Adipose tissue (tissue), 3 donors: Measurements from ENCODE around the gene FBXO42. TPM values are rescaled to one million over a fixed set of nuclear protein-coding genes. Genes with fewer than 3 reads are reported as not detected.
"Not testable (repeated sequence)": the region's sequence is repeated elsewhere in the genome, so short reads cannot be mapped to it uniquely, and the experiment has no call there.

Experiments
- H3K27ac ChIP-seq: one replicate; pipeline ENCODE4 v1.5.1; 2013; ENCODE audit warnings: low read depth, low read length
- WGBS, 3 donors: extraction: QIAGEN DNeasy Blood & Tissue Kit; methylation state at CpG; one replicate each; pipeline ENCODE4 v1.1.7; 2013; 5-methylcytosine and 5-hydroxymethylcytosine counted together
- polyA plus RNA-seq, 3 donors: library from polyadenylated mRNA; stranded (reverse); fragments of 200-250 nt; gene quantifications; one replicate each; pipeline ENCODE4 v1.2.3, GENCODE V29; 2013
- donor health status: healthy with polysubstance abuse.
- donor health status: Bipolar disorder and iron deficiency.
- donor health status: healthy.

Gene FBXO42
- polyA plus RNA-seq, 3 donors, result 7.4 to 12.4 (median 10.1) TPM

- WGBS, 3 donors, result 1 to 3% (median 1%) methylated on average over 41 to 46 of the region's 46 CpGs
Measured at GRCh38 chr1:16217061-16217785, 135.1 kb downstream of the FBXO42 start.

GRCh38 chr1:16215882-16216753 lies 136.2 kb downstream of the FBXO42 start:
- 14 to 19% (median 17%) methylated on average over 33 of the region's 33 CpGs for WGBS, 3 donors
- no peak overlapping the region for H3K27ac ChIP-seq

More at GRCh38 chr1:16217061-16217785, 135.1 kb downstream of the FBXO42 start:
- no peak overlapping the region for H3K27ac ChIP-seq

- H3K27ac ChIP-seq, result not testable (repeated sequence)
- 90 to 97% (median 94%) methylated on average over 14 of the region's 14 CpGs for WGBS, 3 donors
Measured at GRCh38 chr1:16215240-16215639, 137.0 kb downstream of the FBXO42 start.

- not testable (repeated sequence) for H3K27ac ChIP-seq
- 89 to 92% (median 91%) methylated on average over 3 of the region's 3 CpGs for WGBS, 3 donors
Measured at GRCh38 chr1:16213544-16213943, 138.7 kb downstream of the FBXO42 start.

- WGBS, 3 donors, result 64 to 72% (median 65%) methylated on average over 3 of the region's 3 CpGs
- H3K27ac ChIP-seq, result no peak overlapping the region
Measured at GRCh38 chr1:16213013-16213412, 139.3 kb downstream of the FBXO42 start.

GRCh38 chr1:16212251-16212961 lies 139.9 kb downstream of the FBXO42 start, which contains the start of gene ARHGEF19:
Gene ARHGEF19, minus strand, starts transcription at chr1:16212652. Its CDS starts 3,598 bp downstream, at chr1:16209054.
- 14 to 53% (median 49%) methylated on average over 14 of the region's 14 CpGs for whole genome bisulfite sequencing, 3 donors
- no peak within 1 kb of the TSS for H3K27ac ChIP-seq

GRCh38 chr1:16211824-16212223 lies 140.5 kb downstream of the FBXO42 start:
- WGBS, 3 donors, result 53 to 92% (median 87%) methylated on average over 6 of the region's 6 CpGs
- no peak overlapping the region for H3K27ac ChIP-seq

- no peak overlapping the region for H3K27ac ChIP-seq
- 70 to 86% (median 85%) methylated on average over 4 of the region's 4 CpGs for whole genome bisulfite sequencing, 3 donors
Measured at GRCh38 chr1:16210581-16210980, 141.7 kb downstream of the FBXO42 start.

GRCh38 chr1:16209847-16210407 lies 142.4 kb downstream of the FBXO42 start:
- H3K27ac ChIP-seq, result no peak overlapping the region
- 68 to 83% (median 77%) methylated on average over 11 of the region's 11 CpGs for WGBS, 3 donors

GRCh38 chr1:16209132-16209846 lies 143.0 kb downstream of the FBXO42 start:
- no peak overlapping the region for H3K27ac ChIP-seq
- WGBS, 3 donors, result 61 to 83% (median 82%) methylated on average over 9 of the region's 9 CpGs

GRCh38 chr1:16208270-16208987 lies 143.9 kb downstream of the FBXO42 start:
- WGBS, 3 donors, result 82 to 85% (median 82%) methylated on average over 13 of the region's 13 CpGs
- H3K27ac ChIP-seq, result no peak overlapping the region

GRCh38 chr1:16207318-16208269 lies 144.7 kb downstream of the FBXO42 start:
- no peak overlapping the region for H3K27ac ChIP-seq
- 56 to 72% (median 58%) methylated on average over 44 to 51 of the region's 51 CpGs for WGBS, 3 donors

GRCh38 chr1:16206547-16207317 lies 145.5 kb downstream of the FBXO42 start:
- 0 to 1% (median 1%) methylated on average over 69 to 87 of the region's 87 CpGs for WGBS, 3 donors

GRCh38 chr1:16205891-16206546 lies 146.3 kb downstream of the FBXO42 start:
- 36 to 39% (median 38%) methylated on average over 29 to 38 of the region's 38 CpGs for WGBS, 3 donors
- H3K27ac ChIP-seq, result no peak overlapping the region

More at GRCh38 chr1:16206547-16207317, 145.5 kb downstream of the FBXO42 start:
- H3K27ac ChIP-seq, result peak overlapping the region; percentile 58

- 90 to 96% (median 94%) methylated on average over 11 of the region's 11 CpGs for WGBS, 3 donors
- no peak overlapping the region for H3K27ac ChIP-seq
Measured at GRCh38 chr1:16205334-16205671, 147.0 kb downstream of the FBXO42 start.
